H1 (cell line): ENCODE results near the gene ITPR3. TPM values are rescaled to one million over a fixed set of nuclear protein-coding genes. Genes with fewer than 3 reads are reported as not detected.

Experiments used
- CTCF ChIA-PET: fragments of 300-600 bp; sonication (Branson Sonifier 250); formaldehyde crosslinking; loops from one replicate; lab custom pipeline; 2021; ENCODE audit not compliant: partially characterized antibody; lab: Charles Lee
- POLR2A ChIA-PET: fragments of 300-600 bp; sonication (Branson Sonifier 250); formaldehyde crosslinking; loops from one replicate; lab custom pipeline; 2021; ENCODE audit warnings: inconsistent platforms; ENCODE audit not compliant: partially characterized antibody; lab: Charles Lee
- DNase-seq, 2 experiments: peaks; one replicate each; pipeline versions ENCODE4 v3.0.0 to v3.0.0-alpha.2; 2010 to 2022; ENCODE audit warnings: low spot score in 2 of 2, low read depth in 1 of 2, mixed read lengths in 1 of 2
- FAIRE-seq: peaks from 2 replicates; lab custom pipeline; 2011; peaks lifted over from hg19 to GRCh38; lab: Jason Lieb, UNC
- H2AFZ ChIP-seq: 2 replicates; pipeline ENCODE4 v1.8.1; 2012; ENCODE audit warnings: low read length, inconsistent platforms
- H2AK5ac ChIP-seq: 2 replicates; pipeline ENCODE4 v1.6.1; 2013; ENCODE audit warnings: low read depth, low read length
- H2BK120ac ChIP-seq: replicated peaks from 2 replicates; pipeline ENCODE3; 2013; ENCODE audit warnings: low read depth, low read length, inconsistent platforms
- H2BK12ac ChIP-seq: 2 replicates; pipeline ENCODE4 v1.6.1; 2013; ENCODE audit warnings: low read depth, low read length
- H2BK15ac ChIP-seq: 2 replicates; pipeline ENCODE4 v1.6.1; 2013; ENCODE audit warnings: low read length
- H2BK20ac ChIP-seq: 2 replicates; pipeline ENCODE4 v1.6.1; 2013; ENCODE audit warnings: low read length
- H2BK5ac ChIP-seq: 2 replicates; pipeline ENCODE4 v1.6.1; 2013; ENCODE audit warnings: low read depth, low read length
- H3K14ac ChIP-seq: 2 replicates; pipeline ENCODE4 v1.6.1; 2013; ENCODE audit warnings: inconsistent platforms; ENCODE audit not compliant: insufficient read length
- H3K18ac ChIP-seq: 2 replicates; pipeline ENCODE4 v1.6.1; 2013; ENCODE audit warnings: low read length; ENCODE audit errors: extremely low read depth
- H3K23ac ChIP-seq: 2 replicates; pipeline ENCODE4 v1.6.1; 2013; ENCODE audit warnings: inconsistent platforms; ENCODE audit not compliant: insufficient read length
- H3K23me2 ChIP-seq: 2 replicates; pipeline ENCODE4 v1.6.1; 2013; ENCODE audit warnings: low read depth, low read length
- H3K27ac ChIP-seq: 2 replicates; pipeline ENCODE4 v1.6.1; 2011; ENCODE audit warnings: low read depth, low read length, inconsistent platforms
- H3K27me3 ChIP-seq, 4 experiments: replicated peaks in 1 of 4; 1 replicate in 1 of 4; 2 replicates in 3 of 4; pipeline versions ENCODE4 v1.6.1 to v1.8.1; 2011 to 2013; ENCODE audit warnings: low read length in 3 of 4, mild to moderate bottlenecking in 3 of 4, inconsistent platforms in 2 of 4, mixed read lengths in 2 of 4, moderate library complexity in 1 of 4; ENCODE audit not compliant: control insufficient read depth in 3 of 4, insufficient read depth in 3 of 4; ENCODE audit errors: extremely low read depth in 1 of 4
- H3K36me3 ChIP-seq, 4 experiments: 2 replicates each; pipeline versions ENCODE4 v1.6.1 to v1.8.1; 2011 to 2013; ENCODE audit warnings: mild to moderate bottlenecking in 4 of 4, low read length in 3 of 4, moderate library complexity in 2 of 4, control low read depth in 1 of 4, inconsistent platforms in 1 of 4; ENCODE audit not compliant: insufficient read depth in 4 of 4, control insufficient read depth in 2 of 4
- H3K4ac ChIP-seq: replicated peaks from 2 replicates; pipeline ENCODE3; 2013; ENCODE audit warnings: low read length, low read depth, mixed read lengths, inconsistent platforms; ENCODE audit not compliant: insufficient read length
- H3K4me1 ChIP-seq, 4 experiments: replicated peaks in 1 of 4; 1 replicate in 1 of 4; 2 replicates in 3 of 4; pipeline versions ENCODE4 v1.6.1 to v1.8.1; 2011 to 2013; ENCODE audit warnings: low read length in 3 of 4, inconsistent platforms in 2 of 4, mixed read lengths in 1 of 4; ENCODE audit not compliant: insufficient read depth in 4 of 4, control insufficient read depth in 3 of 4
- H3K4me2 ChIP-seq, 2 experiments: 2 replicates each; pipeline versions ENCODE4 v1.6.1 to v1.8.1; 2011 to 2013; ENCODE audit warnings: low read depth in 2 of 2, low read length in 2 of 2, control low read depth in 1 of 2, inconsistent platforms in 1 of 2, mild to moderate bottlenecking in 1 of 2; ENCODE audit not compliant: insufficient read depth in 1 of 2
- H3K4me3 ChIP-seq, 4 experiments: fragments of 200-600, 300-600 bp in 1 of 4; sonication (generic), shearing (Covaris generic), sonication (Bioruptor Twin) in 1 of 4; 2 replicates each; pipeline versions ENCODE4 v1.5.1 to v1.8.1; 2011 to 2016; ENCODE audit warnings: low read length in 4 of 4, low read depth in 3 of 4, control low read depth in 2 of 4, inconsistent platforms in 2 of 4, mild to moderate bottlenecking in 2 of 4, mixed read lengths in 1 of 4, moderate library complexity in 1 of 4; ENCODE audit not compliant: insufficient read depth in 2 of 4; ENCODE audit errors: extremely low read depth in 1 of 4
- H3K56ac ChIP-seq: replicated peaks from 2 replicates; pipeline ENCODE3; 2013; ENCODE audit warnings: low read depth, mild to moderate bottlenecking, mixed read lengths, low read length, inconsistent platforms; ENCODE audit not compliant: insufficient read length
- H3K79me1 ChIP-seq: 2 replicates; pipeline ENCODE4 v1.6.1; 2013; ENCODE audit warnings: low read depth, low read length, control low read depth
- H3K79me2 ChIP-seq, 2 experiments: 2 replicates each; pipeline versions ENCODE4 v1.6.1 to v1.8.1; 2012 to 2013; ENCODE audit warnings: low read length in 2 of 2, mild to moderate bottlenecking in 2 of 2, inconsistent platforms in 1 of 2; ENCODE audit not compliant: insufficient read depth in 2 of 2, control insufficient read depth in 1 of 2
- H3K9ac ChIP-seq, 4 experiments: replicated peaks in 1 of 4; 1 replicate in 1 of 4; 2 replicates in 3 of 4; pipeline versions ENCODE4 v1.6.1 to v1.8.1; 2011 to 2013; ENCODE audit warnings: low read depth in 3 of 4, low read length in 3 of 4, control low read depth in 2 of 4, mild to moderate bottlenecking in 2 of 4, moderate library complexity in 2 of 4, inconsistent platforms in 1 of 4; ENCODE audit errors: extremely low read depth in 1 of 4
- H3K9me3 ChIP-seq, 2 experiments: 2 replicates each; pipeline versions ENCODE4 v1.6.1 to v1.8.1; 2012 to 2013; ENCODE audit warnings: mild to moderate bottlenecking in 2 of 2, moderate library complexity in 2 of 2, control low read depth in 1 of 2, inconsistent platforms in 1 of 2, low read depth in 1 of 2, low read length in 1 of 2, mixed read lengths in 1 of 2; ENCODE audit not compliant: insufficient read depth in 2 of 2
- H4K20me1 ChIP-seq, 2 experiments: replicated peaks in 1 of 2; 2 replicates each; pipeline versions ENCODE3 to v1.8.1; 2011 to 2013; ENCODE audit warnings: inconsistent platforms in 2 of 2, low read length in 2 of 2, mild to moderate bottlenecking in 1 of 2; ENCODE audit not compliant: insufficient read depth in 2 of 2, control insufficient read depth in 1 of 2
- H4K5ac ChIP-seq: 2 replicates; pipeline ENCODE4 v1.6.1; 2013; ENCODE audit warnings: low read length, low read depth, mixed read lengths, inconsistent platforms; ENCODE audit not compliant: insufficient read length
- H4K8ac ChIP-seq: 2 replicates; pipeline ENCODE4 v1.8.0; 2013; ENCODE audit warnings: mild to moderate bottlenecking, moderate library complexity, low read length, inconsistent platforms; ENCODE audit not compliant: insufficient read depth; ENCODE audit errors: extremely low read depth
- H4K91ac ChIP-seq: replicated peaks from 2 replicates; pipeline ENCODE3; 2013; ENCODE audit warnings: low read length, mixed read lengths, inconsistent platforms; ENCODE audit not compliant: insufficient read length
- BACH1 ChIP-seq: IDR thresholded peaks from 2 replicates; pipeline ENCODE4 v1.6.1; 2012; ENCODE audit warnings: low read length, improper control_type of control experiment
- EGR1 ChIP-seq: IDR thresholded peaks from 2 replicates; pipeline ENCODE4 v1.6.1; 2011; ENCODE audit warnings: low read depth, low read length, borderline replicate concordance
- HDAC6 ChIP-seq: IDR thresholded peaks from one replicate; pipeline ENCODE4 v1.7.1; 2012; ENCODE audit warnings: low read depth, mild to moderate bottlenecking, inconsistent platforms, low read length, moderate library complexity
- JUND ChIP-seq: IDR thresholded peaks from 2 replicates; pipeline ENCODE4 v1.6.1; 2011; ENCODE audit warnings: mild to moderate bottlenecking, improper control_type of control experiment, low read length
- PHF8 ChIP-seq: fragments of 200-600 bp; sonication (generic); conservative IDR thresholded peaks from 2 replicates; pipeline ENCODE4 v1.7.1; 2012; ENCODE audit warnings: low read depth, mild to moderate bottlenecking, inconsistent platforms, low read length, moderate library complexity
- RAD21 ChIP-seq, 2 experiments: IDR thresholded peaks in 1 of 2; conservative IDR thresholded peaks in 1 of 2; 2 replicates each; pipeline ENCODE4 v1.6.1; 2011; ENCODE audit warnings: low read depth in 2 of 2, low read length in 2 of 2, improper control_type of control experiment in 1 of 2, inconsistent platforms in 1 of 2, mild to moderate bottlenecking in 1 of 2, moderate library complexity in 1 of 2
- SIN3A ChIP-seq, 2 experiments: IDR thresholded peaks in 1 of 2; conservative IDR thresholded peaks in 1 of 2; 2 replicates each; pipeline ENCODE4 v1.6.1; 2011 to 2012; ENCODE audit warnings: low read length in 2 of 2, improper control_type of control experiment in 1 of 2, low read depth in 1 of 2, mild to moderate bottlenecking in 1 of 2
- SIRT6 ChIP-seq: IDR thresholded peaks from one replicate; pipeline ENCODE4 v1.7.1; 2012; ENCODE audit warnings: low read length, inconsistent platforms
- SRF ChIP-seq: IDR thresholded peaks from 2 replicates; pipeline ENCODE4 v1.6.1; 2011; ENCODE audit warnings: mild to moderate bottlenecking, low read depth, low read length, moderate library complexity
- TAF1 ChIP-seq: IDR thresholded peaks from 2 replicates; pipeline ENCODE4 v1.6.1; 2011; ENCODE audit warnings: mild to moderate bottlenecking, low read depth, low read length
- WGBS, 2 experiments: shearing (Covaris generic) in 1 of 2; methylation state at CpG; one replicate each; pipeline versions ENCODE4 v1.1.6 to v1.1.7; 2013 to 2015; ENCODE audit warnings: low lambda C conversion rate in 2 of 2, mixed read lengths in 2 of 2, inconsistent platforms in 1 of 2, low coverage in 1 of 2, missing lambda C conversion rate in 1 of 2; ENCODE audit not compliant: insufficient replicate concordance in 2 of 2, insufficient coverage in 1 of 2, insufficient read length in 1 of 2; ENCODE audit errors: extremely low coverage in 1 of 2, missing lambda C conversion rate in 1 of 2; 5-methylcytosine and 5-hydroxymethylcytosine counted together
- polyA plus RNA-seq, 7 experiments: library from polyadenylated mRNA; depleted of rRNA in 3 of 7; stranded (reverse) in 5 of 7; unstranded in 2 of 7; fragments of >200 nt in 5 of 7; fragments of 200-250 nt in 2 of 7; gene quantifications; 1 replicate in 5 of 7; 2 replicates in 1 of 7; 4 replicates in 1 of 7; pipeline versions ENCODE4 v1.2.1 to v1.2.3, GENCODE V29; 2011 to 2013; ENCODE audit warnings: missing spikeins in 2 of 7, mixed read lengths in 2 of 7
- total RNA-seq: library from RNA; stranded (reverse); fragmentation: NEBNext Ultra II Directional; extraction: Animal tissue kit (Norgen Biotek cat#: 25700); gene quantifications from 2 replicates; pipeline ENCODE4 v1.2.1, GENCODE V29; 2021
- TF ChIP-seq, protein P1 (sequence below): IDR thresholded peaks from 2 replicates; pipeline ENCODE4 v1.6.1; 2012; ENCODE audit warnings: inconsistent platforms

Gene ITPR3
- total and polyA plus RNA-seq, 2 of the 8 experiments (the other 6 are each of a cell fraction or from before 2014, with no cell fraction given): 29.1 to 45.7 TPM

DNA sequence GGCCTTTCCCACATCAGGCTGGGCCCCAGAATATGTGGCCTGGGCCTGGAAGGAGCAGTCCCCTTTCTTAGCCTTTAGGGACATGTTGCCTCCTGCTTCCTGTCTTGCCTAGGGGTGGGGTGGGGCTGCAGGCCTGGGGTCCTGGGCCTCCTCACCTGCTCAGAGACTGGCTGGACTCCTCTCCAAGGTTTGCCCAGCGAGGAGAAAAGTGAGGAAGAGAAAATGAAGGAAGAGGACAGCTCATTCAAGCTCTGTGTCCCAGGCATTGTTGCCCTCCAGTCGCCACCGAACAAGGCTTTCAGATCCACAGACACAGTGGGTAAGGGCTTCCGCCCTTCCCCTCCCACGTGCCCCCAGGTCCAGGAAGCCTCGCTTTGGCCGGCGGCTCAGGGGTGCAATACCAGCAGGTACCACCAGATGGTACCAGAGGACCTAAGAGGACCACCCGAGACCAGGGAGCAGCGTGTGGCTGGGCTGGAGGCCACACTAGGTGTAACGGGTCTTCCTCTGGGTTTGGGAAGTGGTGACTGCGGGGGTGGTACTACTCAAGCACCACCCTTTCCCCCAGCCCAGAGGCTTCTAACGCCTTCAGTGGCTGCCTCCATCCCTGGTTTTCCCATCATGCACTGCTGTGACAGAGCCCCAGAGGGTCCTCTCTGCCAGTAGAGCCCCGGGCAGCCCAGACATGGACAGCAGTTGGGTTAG, 35.6 kb upstream of the ITPR3 start:
- no peak overlapping the region for H4K5ac ChIP-seq
- CTCF ChIA-PET: interaction anchor here (0.6 to 9.2 kb wide), 40 partner anchors 9 to 536 kb away, joined by 3 to 131 read pairs (median 5); partner anchors contain the start of genes ITPR3 and UQCC2
- FAIRE-seq: no peak
- no peak overlapping the region for H2BK5ac ChIP-seq
- DNase-seq: peak in 1 of 2 experiments; percentile 96
- no peak overlapping the region; a peak in 1 of 8 replicates for H3K4me3 ChIP-seq
- peak overlapping the region; percentile 39 for H4K91ac ChIP-seq
- H2BK120ac ChIP-seq: no peak overlapping the region
- H3K56ac ChIP-seq: no peak overlapping the region
- no peak overlapping the region for H3K4ac ChIP-seq
- no peak overlapping the region for H3K27ac ChIP-seq
- H3K27me3 ChIP-seq: no peaks in the 10 kb centered on the region
- POLR2A ChIA-PET: interaction anchor here (1.6 to 2.2 kb wide), 2 partner anchors 22 to 126 kb away, joined by 3 to 10 read pairs; partner anchors contain the start of gene UQCC2
- 0 out of 2 replicates have a peak overlapping the region, but pooled peaks have one; percentile 19 for H4K8ac ChIP-seq
- 23% methylated on average over 11 of the region's 14 CpGs; no CpG with 5 or more reads in 1 of the 2 experiments for WGBS, 2 experiments
- no peak overlapping the region for H3K9ac ChIP-seq
- H2AFZ ChIP-seq: peak overlapping the region; percentile 55; the same call in 1 of the 2 replicates
- no peaks in the 10 kb centered on the region for H3K79me1 ChIP-seq
- H3K36me3 ChIP-seq: no peaks in the 10 kb centered on the region
- H2AK5ac ChIP-seq: no peak overlapping the region
- no peak overlapping the region; the same call in 1 of the 2 replicates for H2BK12ac ChIP-seq
- H3K4me2 ChIP-seq: peak overlapping the region in 1 of 2 experiments; percentile 50; a peak in 1 of 4 replicates
- no peaks in the 10 kb centered on the region for H3K9me3 ChIP-seq
- no peak overlapping the region for H3K23ac ChIP-seq
- H2BK20ac ChIP-seq: peak overlapping the region; percentile 48; the same call in 1 of the 2 replicates
- 0 out of 2 replicates have a peak overlapping the region, but pooled peaks have one; percentile 92 for H2BK15ac ChIP-seq
- no peaks in the 10 kb centered on the region for H3K23me2 ChIP-seq
- no peak overlapping the region; the same call in 1 of the 2 replicates for H3K18ac ChIP-seq
- no peak overlapping the region for H3K14ac ChIP-seq
- peaks cover 5 to 15% (median 10%) of the 10 kb centered on the region in 4 experiments for H3K4me1 ChIP-seq
- H4K20me1 ChIP-seq: no peaks in the 10 kb centered on the region
- H3K79me2 ChIP-seq: no peaks in the 10 kb centered on the region
- TF ChIP-seq BACH1: peak; percentile 65; the same call in 1 of the 2 replicates
- no peak for TF ChIP-seq SIRT6
- 0 out of 2 replicates have a peak, but pooled peaks have one; percentile 29 for TF ChIP-seq TAF1
- peak; percentile 95 to 97 for TF ChIP-seq RAD21 (IDR thresholded peaks at IDR 0.05 in 1 of 2, conservative IDR thresholded peaks at IDR 0.05 in 1 of 2; ENCODE audit: low read depth in 2 of 2, low read length in 2 of 2)
- TF ChIP-seq JUND: no peak
- TF ChIP-seq SRF: no peak
- TF ChIP-seq EGR1: peak; percentile 65; the same call in 1 of the 2 replicates
- TF ChIP-seq HDAC6: no peak
- no peak for TF ChIP-seq PHF8
- TF ChIP-seq, protein P1, sequence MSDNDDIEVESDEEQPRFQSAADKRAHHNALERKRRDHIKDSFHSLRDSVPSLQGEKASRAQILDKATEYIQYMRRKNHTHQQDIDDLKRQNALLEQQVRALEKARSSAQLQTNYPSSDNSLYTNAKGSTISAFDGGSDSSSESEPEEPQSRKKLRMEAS: peak; percentile 74
- TF ChIP-seq SIN3A (conservative IDR thresholded peaks at IDR 0.05 in 1 of 2, IDR thresholded peaks at IDR 0.05 in 1 of 2; ENCODE audit: low read depth in 1 of 2, low read length in 2 of 2): 0 out of 4 replicates have a peak, but pooled peaks of 1 of the 2 experiments have one; percentile 26
